NOMO-1 treated with dmso at 0.1 percent for 144 hours (cell line): ENCODE results near the gene KRTAP10-5.
"Not testable (repeated sequence)": the region's sequence is repeated elsewhere in the genome, so short reads cannot be mapped to it uniquely, and the experiment has no call there.

Source experiments
- DNase-seq: peaks from one replicate; lab custom pipeline; 2025; ENCODE audit not compliant: unreplicated experiment; lab: John Stamatoyannopoulos, UW

KRTAP10-5 gene

DNA sequence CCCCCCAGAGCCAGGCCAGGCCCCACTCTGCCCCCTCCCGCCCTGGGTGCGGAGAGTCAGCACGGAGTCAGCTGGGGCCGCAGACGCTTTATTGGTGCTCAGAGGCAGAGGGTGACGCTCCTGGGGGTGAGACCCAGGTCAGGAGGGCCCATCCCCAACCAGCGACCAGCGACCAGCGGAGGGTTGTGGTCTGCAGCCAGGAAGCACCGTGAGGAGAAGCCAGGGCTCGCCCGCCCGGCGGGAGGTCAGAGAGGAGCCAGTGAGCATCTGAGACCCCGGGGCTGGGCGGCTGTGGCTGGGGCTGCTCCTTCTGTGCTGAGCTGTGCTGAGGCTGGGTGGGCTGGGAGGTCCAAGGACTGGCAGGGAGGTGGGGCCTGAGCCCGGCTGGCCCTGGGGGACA, 30.1 kb downstream of the KRTAP10-5 start:
- DNase-seq: not testable (repeated sequence)

DNA sequence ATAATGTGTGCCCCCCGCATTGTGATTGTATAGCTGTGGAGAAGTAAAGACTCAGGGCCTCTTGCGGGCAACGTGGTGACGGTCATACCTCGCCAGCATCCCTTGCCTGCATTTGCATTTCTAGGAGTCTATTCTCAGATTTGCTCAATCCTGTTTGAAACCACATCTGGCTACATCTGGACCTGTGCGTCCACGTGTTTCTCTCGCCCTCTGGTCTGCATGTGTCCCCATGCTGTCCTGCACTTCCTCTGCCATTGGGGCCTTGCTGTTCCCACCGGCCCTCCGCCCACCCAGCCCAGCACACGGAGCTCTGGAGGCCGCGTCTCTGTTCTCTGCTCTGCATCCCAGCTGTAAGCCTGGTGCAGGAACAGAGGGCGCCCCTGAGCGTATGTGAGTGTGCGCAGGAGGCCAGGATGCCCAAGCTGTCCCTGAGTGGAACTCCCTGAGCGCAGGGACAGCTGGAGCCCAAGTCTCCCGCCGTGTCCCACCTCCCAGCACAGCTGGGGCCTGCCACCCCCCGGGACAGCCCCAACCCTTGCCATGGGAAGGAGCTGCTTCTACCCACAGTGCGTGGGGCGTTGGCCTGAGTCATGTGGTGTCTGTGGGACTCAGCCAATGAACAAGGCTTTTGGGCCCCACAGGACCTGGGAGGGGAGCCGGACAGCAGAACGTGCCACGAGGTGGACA, 30.7 kb downstream of the KRTAP10-5 start:
- DNase-seq: no peak

DNA sequence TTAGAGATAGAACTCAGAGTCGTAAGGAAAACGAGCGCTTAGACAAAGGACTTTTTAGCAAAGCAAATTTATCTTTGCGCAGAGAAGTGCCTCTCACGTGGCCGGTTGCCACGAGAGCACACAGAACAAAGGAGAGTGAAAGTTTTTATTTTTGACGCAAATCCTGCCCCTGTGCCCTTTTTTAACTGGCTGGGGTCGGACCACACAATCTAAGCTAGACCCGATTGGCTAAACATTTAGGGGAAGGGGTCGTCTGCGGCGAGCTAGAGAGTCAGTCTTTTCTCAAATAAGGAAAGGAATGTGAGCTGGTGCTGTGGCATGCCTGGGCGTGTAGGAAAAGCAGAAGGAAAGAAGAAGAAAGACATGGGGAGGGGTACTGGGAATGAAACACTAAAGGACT, 31.5 kb downstream of the KRTAP10-5 start:
- DNase-seq: no peak

DNA sequence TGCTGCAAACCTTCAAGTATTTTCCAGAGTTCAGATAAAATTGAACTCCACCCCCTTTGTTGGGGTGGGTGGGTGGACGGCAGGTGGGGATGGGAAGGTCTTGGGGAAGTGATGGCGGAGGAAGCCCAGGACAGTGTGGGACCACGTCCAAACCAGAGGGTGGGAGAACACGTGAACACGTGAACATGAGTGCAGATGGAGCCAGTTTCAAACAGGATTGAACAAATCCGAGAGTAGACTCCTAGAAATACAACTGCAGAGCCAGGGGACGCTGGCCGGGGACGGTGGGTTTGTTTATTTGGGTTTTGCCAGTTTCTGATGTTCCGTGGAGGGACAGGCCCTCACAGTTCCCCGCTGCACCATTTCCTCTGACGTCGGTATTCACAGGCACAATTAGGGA, 32.0 kb downstream of the KRTAP10-5 start:
- DNase-seq: no peak

DNA sequence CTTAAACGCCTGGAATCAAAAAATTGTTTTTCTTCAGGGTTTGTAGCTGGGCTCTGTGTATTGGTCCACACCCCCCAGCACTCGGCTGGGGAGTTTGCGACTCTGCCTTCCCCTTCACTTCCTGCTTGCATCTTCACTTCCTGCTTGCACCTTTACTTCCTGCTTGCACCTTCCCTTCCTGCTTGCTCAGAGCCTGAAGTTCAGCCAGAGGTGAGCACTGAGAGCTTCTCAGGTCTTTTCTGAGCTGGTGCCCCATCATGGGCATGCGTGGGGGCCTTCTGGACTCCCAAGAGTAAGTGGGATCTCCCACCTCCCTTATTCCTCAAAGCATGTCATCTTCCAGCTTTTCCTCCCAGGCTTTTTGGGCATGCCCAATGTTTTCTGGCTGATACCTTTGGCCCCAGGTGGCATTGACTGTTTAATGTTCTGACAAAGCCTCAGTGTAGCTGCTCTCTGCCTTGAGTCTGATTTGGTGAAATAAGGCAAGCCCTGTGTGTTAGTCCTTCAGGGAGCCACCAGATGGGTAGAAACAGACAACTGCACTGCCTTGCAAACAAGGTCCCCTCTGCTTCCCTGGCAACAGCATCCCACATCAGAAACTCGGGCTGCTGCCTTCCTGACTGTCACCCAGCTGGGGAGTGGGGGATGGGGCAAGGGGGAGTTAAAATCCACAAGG, 32.6 kb downstream of the KRTAP10-5 start:
- no peak for DNase-seq

DNA sequence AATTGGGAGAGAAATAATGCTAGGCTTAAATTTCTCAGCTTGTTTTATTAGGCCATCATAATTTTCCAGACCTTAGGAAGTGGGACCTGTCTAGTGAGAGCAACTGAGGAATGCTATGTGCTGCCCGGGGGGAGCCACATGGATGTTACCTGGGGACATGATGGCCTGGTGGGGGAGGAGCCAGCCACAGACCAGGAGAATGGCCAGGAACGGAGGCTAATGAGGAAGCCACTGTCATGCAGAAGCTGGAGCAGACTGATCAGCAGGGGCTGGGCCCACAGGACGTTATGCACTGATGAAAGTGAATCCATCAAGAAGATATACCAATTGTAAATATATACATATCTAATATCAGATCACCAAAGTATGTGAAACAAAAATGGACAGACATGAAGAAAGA, 35.8 kb downstream of the KRTAP10-5 start:
- DNase-seq: no peak

DNA sequence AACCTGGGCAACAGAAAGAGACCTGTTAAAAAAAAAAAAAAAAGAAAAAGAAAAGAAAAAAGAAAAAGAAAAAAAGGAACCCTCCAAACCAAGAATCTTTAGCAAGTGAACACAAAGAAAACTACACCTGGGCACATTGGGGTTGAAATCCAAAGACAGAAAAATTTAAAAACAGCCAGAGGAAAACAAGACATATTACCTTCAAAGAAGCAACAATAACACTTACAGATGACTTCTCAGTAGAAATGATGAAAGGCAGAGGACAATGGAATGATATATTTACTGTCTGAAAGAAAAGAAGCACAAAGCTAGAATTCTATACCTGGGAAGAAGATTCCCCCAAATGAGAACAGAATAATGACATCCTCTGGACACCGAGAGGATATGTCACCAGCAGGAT, 37.7 kb downstream of the KRTAP10-5 start:
- DNase-seq: no peak

DNA sequence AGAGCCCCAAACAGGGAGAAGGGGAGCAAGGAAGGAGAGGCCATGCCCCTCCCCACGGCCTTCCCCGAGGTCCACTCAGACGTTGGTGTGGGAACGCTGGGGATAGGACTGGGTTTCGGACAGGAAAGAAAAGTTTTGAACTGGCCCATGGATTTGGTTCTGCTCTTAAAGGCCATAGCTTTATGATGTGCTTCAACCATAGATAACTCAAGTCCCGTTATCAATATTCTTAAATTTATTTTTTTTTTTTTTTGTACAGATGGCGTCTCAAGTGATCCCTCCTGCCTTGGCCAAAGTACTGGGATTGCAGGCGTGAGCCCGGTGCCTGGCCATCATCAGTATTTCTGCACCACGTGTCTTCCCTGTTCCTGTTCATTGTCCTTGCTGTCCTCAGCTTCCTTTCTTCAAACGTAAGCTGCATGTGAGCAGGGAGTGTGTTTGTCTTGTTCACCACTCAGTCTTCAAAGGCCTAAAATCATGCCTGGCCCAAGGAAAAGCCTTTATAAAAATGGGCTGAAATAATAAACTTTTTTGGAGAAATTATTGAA, 39.6 kb downstream of the KRTAP10-5 start:
- no peak for DNase-seq

DNA sequence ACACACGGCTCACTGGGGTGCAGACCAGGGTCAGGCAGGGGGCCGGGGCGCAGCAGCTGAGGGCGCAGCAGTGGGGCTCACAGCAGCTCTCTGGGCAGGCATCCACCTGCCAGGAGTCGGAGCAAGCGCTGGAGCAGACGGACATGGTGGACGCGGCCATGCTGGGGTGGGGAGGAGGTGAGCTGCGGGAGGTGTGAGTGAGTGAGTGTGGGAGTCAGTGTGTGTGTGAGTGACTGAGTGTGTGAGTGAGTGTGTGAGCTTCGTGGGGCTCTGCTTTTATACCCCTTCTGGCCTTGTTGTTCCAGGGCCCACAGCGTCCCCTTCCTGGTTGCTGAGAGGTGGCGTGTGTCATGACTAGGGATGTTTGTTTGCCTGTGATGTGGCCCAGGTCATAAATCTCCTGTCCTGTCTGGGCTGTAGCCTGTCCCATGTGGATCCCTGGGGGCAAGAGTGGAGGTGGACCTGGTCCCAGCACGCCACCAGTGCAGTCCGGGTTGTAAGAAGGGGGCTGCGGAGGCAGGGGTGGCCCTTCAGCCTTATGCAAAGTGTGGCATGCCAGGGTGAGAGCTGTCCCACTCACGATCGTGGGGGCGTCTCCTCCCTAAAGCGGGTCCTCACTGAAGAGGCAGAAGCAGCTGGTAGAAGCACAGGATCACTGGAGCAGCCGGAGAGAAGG, 40.3 kb downstream of the KRTAP10-5 start, which contains the start of gene KRTAP10-1:
KRTAP10-1 (minus strand) TSS at position 205 of the 676 bp plus-strand sequence; CDS start at position 160, 45 bp downstream.
- no peak for DNase-seq

DNA sequence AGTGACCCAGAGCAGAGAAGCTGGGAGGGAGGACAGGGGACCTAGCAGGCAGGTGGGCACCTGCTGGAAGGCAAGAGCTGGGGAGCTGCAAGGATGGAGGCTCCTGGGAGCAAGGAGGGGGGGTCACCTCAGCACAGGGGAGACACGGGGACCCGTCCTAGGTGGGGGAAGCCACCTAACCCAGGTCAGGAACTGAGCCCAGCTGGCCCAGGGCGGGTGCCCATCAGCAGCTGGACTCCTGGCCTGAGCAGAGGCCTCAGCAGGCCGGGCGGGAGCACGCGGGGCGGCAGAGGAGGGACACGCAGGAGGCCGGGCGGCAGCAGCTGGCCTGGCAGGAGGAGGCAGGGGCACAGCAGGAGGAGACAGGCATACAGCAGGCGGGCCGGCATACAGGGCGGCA, 41.4 kb downstream of the KRTAP10-5 start:
- DNase-seq: no peak

DNA sequence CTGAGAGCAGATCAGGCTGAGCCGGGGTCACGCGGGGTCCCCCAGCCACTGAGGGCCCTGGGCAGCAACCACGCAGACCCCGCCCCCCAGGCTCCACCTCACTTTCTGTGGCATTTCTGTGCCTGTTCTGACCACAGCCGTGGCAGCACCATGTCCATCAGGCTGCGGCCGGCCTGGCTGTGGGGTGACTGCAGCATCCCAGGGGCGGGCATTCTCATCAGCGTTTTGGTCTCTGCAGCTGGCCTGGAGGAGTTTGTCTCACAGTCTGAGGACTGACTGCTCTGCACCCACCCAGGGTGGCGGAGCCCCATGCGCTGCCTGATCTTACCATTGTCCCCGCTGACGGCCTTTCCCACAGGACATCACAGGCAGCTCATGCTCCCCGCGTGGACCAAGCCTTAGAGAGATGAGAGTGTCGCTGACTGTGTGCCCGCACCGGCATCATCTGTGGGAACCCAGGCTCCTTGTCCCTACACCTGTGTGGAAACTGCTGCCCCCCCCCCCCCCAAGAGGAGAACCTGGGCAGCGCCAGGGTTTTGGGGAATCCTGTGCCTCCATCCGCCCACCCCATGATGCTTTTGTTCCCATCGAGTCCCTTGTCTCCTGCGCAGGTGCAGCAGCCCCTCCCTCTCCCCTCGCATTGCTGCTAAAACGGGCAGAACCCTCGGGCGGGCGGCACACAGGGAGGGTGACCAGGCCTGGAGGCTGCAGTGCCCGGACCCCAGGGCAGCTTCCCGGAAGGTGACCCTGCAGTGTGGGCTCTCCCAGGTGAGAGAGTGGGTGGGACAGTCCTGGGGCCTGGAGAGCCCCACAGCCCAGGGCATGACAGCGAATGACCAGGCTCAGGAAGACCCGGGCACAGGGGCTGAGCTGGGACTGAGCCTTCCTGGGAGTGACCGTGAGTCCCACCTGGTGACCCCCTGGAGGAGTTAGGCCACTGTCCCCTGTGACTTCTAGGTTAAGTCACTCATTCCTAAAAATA, 42.2 kb downstream of the KRTAP10-5 start:
- DNase-seq: no peak

DNA sequence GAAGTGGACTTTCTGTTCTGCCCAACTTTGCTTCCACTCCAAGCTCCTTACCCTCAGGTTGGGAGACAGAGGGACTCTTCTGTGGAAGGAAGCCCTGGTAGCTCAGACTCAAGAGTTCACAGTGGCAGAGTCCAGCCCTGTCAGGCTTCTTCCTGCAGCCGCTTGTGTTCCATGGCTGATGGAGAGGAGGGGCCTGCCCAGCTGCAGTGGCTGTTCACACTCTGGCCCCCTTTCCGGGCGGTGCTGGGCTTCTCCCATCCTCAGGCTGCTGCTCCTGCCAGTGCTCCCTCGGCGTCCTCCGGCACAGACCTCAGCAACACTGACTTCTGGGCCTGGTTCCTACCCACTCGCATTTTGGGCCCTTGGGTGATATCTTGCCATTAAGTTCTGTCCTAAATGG, 44.4 kb downstream of the KRTAP10-5 start:
- no peak for DNase-seq

DNA sequence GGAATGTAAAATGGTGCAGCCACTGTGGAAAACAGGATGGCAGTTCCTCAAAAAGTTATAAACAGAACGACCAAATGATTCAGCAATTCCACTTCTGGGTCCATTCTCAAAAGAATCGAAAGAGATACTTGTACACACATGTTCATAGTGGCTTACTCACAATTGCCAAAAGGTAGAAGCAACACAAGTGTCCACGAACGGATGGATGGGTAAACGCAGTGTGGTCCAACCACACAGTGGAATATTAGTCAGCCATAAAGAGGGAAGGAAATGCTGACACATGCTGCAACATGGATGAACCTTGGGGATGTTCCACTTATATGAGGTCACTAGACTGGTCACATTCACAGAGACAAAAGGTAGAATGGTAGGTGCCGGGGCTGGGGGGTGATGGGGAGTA, 45.7 kb downstream of the KRTAP10-5 start:
- DNase-seq: no peak

DNA sequence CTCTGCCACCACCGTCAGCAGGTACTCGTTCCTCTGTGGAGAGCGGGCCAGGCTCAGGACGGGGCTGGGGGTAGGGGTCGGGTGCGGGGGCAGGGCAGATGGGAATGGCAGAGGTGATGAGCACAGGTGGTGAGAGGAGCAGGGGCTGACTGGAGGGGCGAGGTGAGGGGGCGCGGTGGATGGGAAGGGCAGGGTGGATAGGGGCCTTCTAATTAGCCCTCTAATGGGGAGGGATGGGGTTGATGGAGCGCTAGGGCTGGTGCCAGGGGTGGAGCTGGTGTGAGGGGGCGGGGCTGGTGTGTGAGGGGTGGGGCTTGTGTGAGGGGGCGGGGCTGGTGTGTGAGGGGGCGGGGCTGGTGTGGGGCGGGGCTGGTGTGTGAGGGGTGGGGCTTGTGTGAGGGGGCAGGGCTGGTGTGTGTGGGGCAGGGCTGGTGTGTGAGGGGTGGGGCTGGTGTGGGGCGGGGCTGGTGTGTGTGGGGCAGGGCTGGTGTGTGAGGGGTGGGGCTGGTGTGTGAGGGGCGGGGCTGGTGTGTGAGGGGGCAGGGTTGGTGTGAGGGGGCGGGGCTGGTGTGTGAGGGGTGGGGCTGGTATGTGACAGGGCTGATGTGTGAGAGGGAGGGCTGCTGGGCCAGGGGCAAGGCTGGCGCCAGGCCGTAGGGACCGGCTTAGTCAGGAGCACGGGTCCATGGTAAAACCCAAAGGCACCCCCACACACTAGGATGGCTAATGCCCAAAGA, 46.3 kb downstream of the KRTAP10-5 start:
- DNase-seq: no peak

DNA sequence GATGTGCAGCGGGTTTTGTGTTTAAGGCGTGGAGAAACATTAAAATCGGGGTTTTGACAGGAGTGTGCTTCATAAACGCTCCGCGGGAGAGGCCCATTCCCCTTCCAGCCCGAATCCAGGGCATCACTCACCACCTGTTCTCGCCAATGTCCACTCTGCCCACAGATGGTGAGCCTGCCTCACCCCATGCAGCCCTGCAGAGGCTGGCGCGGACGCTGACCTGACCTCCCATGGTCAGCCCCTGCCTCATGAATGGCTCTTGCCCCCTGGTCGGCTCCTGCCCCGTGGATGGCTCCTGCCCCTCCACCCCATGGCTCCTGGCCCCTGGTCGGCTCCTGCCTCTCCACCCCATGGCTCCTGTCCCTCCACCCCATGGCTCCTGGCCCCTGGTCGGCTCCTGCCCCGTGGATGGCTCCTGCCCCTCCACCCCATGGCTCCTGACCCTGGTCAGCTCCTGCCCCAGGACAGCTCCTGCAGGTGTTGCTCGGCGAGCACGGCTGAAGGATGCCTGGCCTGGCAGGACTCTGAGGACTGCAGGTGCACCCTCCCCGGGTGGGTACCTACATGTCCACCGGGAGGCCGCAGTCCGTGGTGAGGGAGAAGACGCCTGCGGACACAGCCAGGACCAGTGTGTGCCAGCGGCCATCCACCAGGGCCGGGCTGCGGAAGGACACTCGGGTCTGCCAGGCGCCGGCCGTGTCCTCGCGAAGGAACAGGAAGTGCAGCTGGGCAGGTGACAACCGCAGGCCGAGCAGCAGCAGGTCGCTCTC, 47.1 kb downstream of the KRTAP10-5 start:
- DNase-seq: no peak

DNA sequence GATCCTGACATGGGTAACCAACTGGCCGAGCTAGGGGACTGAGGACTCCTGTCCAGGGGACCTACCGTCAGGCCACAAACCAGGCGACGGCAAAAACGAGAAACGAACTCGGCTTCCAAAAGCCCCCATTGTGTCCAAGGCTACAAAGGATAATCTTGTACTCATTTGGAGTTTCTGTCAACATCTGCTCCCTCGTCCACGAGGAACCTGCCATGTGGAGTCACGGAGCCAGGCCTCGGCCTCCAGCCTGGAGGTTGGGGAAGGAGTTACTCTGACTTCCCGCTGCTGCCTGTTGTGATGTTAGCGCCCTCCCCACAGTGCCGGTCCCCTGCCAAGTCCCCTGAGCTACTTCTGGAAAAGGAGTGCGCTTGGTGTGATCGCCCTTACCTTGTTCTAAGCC, 47.7 kb downstream of the KRTAP10-5 start:
- no peak for DNase-seq

DNA sequence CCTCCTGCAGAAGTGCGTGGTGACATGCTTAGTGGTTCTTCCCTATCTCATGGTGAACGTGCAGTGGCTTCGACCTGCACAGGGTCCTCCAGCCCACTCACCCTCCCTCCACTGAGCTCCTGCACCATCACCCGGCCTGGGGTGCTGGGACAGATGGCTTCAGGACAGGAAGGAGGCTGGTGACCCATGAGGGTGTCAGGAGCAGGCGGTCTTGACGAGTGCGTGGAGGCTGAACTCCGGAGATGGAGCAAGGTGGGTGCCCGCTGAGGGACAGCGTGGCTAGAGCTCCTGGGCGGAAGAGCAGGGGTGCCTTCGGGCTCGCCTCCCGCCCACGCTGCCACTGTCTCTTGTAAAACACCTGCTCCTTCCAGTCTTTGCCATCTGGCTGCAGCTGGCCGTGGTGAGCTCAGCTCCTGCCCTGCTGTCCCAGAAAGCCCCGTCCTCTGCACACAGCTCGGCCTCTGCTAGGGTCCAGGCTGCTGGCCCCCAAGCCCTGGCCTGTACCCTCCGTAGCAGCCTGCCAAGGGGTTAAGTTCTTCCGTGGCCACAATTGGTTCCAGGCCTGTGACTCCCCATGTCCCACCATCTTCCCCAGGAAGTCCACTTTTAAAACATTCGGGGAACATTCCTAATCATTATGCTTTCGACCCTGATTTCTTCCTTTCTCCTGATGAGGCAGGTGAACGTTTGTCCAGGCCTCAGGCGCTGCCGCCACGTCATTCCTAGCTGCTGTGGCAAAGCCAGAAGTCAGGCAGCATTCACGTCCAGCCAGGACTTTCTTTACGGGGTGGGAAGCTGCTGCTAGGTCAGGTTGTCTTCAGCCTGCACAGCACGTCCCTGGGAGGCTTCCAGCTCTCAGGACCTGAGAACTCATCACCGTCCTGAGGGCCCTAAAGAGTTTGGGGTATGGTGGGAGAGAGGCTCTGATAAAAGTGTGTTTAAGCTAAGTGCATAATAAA, 48.5 kb downstream of the KRTAP10-5 start:
- no peak for DNase-seq
